HL-60 (cell line): Measurements from ENCODE around the gene AGAP1.

Experiments
- GABPA ChIP-seq: IDR thresholded peaks from 2 replicates; pipeline ENCODE4 v1.6.1; 2012; ENCODE audit warnings: low read depth
- POLR2AphosphoS5 ChIP-seq: IDR thresholded peaks from 2 replicates; pipeline ENCODE4 v1.6.1; 2012; ENCODE audit warnings: low read depth
- TF ChIP-seq, protein P1 (sequence below): IDR thresholded peaks from one replicate; pipeline ENCODE4 v1.5.1; 2011; ENCODE audit warnings: low read length, control low read depth, inconsistent platforms; ENCODE audit not compliant: insufficient read depth

DNA sequence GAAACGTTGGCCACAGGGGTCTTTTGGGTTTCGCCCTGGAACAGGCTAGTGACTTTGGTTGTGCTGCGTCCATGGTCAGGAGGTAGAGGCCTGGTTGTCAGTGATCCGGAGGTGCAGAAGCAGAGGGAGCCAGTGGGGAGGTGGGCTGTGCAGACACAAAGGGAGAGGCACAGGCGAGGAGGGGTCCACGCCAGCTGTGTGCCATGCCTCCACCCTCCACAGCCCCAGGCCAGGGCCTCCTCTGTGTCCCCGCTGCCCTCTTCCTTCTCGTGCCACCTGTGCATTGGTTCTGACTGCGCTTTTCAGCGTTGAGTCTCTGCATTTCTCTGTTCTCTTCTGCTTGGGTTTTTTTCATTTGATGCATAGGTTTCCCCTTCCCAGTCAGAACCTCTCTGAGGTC is 553.3 kb downstream of the AGAP1 start:
- TF ChIP-seq, protein P1, sequence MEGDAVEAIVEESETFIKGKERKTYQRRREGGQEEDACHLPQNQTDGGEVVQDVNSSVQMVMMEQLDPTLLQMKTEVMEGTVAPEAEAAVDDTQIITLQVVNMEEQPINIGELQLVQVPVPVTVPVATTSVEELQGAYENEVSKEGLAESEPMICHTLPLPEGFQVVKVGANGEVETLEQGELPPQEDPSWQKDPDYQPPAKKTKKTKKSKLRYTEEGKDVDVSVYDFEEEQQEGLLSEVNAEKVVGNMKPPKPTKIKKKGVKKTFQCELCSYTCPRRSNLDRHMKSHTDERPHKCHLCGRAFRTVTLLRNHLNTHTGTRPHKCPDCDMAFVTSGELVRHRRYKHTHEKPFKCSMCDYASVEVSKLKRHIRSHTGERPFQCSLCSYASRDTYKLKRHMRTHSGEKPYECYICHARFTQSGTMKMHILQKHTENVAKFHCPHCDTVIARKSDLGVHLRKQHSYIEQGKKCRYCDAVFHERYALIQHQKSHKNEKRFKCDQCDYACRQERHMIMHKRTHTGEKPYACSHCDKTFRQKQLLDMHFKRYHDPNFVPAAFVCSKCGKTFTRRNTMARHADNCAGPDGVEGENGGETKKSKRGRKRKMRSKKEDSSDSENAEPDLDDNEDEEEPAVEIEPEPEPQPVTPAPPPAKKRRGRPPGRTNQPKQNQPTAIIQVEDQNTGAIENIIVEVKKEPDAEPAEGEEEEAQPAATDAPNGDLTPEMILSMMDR, result no peak
- TF ChIP-seq GABPA (no peak), POLR2AphosphoS5 (no peak)
